Lower leg skin (tissue), 4 donors: Measurements from ENCODE around the gene ZNF830. TPM values are rescaled to one million over a fixed set of nuclear protein-coding genes. Genes with fewer than 3 reads are reported as not detected.

Experiments used
- DNase-seq, 2 donors: peaks; one replicate each; pipeline ENCODE4 v3.0.0-alpha.2; 2019; ENCODE audit warnings: low spot score in 2 of 2
- H3K4me3 ChIP-seq: fragments of 200-600 bp; sonication (generic); 2 replicates; pipeline ENCODE4 v1.5.1; 2017; ENCODE audit warnings: mild to moderate bottlenecking, low read depth; ENCODE audit not compliant: poor library complexity, severe bottlenecking
- POLR2A ChIP-seq, 2 donors: fragments of 450-650 bp; IDR thresholded peaks; one replicate each; pipeline ENCODE4 v1.6.1; 2016 to 2017; ENCODE audit warnings: antibody characterized with exemption in 2 of 2, mild to moderate bottlenecking in 1 of 2, moderate library complexity in 1 of 2
- WGBS, 2 donors: methylation state at CpG; one replicate each; pipeline ENCODE4 v1.1.5; 2018; 5-methylcytosine and 5-hydroxymethylcytosine counted together
- intact Hi-C: fragments of 100-400 bp; cut with DNase I; formaldehyde crosslinking; loops from one replicate; pipeline ENCODE4 v1.15.0; 2023; ENCODE audit warnings: low total_unique reads
- total RNA-seq, 4 donors: library from RNA; depleted of rRNA; stranded (reverse); fragments of >200 nt; gene quantifications; one replicate each; pipeline ENCODE4 v1.1.0, GENCODE V29; 2016
- TF ChIP-seq, protein P1 (sequence below), 3 donors: fragments of 450-650 bp; IDR thresholded peaks; one replicate each; pipeline ENCODE4 v1.5.1; 2016; ENCODE audit warnings: antibody characterized with exemption in 3 of 3, mild to moderate bottlenecking in 3 of 3, moderate library complexity in 2 of 3

ZNF830 gene
- total RNA-seq, 4 donors from 2014 or later: 11.7 to 15.6 (median 13.3) TPM

DNA sequence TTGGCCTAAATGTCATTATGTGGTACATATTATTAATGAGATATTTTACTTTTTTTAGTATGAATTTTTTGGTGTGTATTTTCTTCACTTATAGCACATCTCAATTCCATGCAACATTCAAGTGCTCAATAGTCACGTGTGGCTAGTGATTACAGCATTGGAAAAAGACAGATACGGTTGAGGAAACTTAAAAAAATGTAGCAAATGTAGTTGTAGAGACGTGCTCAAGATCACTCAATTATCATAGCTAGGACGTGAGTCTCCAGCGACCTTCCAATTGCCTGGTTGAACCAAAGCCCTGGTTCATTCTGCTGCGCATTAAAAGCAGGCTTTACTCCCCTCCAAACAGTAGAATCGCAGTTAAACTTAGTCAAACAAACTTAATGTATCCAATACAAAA, 17.8 kb downstream of the ZNF830 start:
- intact Hi-C loops: no loop called here
- TF ChIP-seq POLR2A (IDR thresholded peaks at IDR 0.05): no peak
- TF ChIP-seq, protein P1, sequence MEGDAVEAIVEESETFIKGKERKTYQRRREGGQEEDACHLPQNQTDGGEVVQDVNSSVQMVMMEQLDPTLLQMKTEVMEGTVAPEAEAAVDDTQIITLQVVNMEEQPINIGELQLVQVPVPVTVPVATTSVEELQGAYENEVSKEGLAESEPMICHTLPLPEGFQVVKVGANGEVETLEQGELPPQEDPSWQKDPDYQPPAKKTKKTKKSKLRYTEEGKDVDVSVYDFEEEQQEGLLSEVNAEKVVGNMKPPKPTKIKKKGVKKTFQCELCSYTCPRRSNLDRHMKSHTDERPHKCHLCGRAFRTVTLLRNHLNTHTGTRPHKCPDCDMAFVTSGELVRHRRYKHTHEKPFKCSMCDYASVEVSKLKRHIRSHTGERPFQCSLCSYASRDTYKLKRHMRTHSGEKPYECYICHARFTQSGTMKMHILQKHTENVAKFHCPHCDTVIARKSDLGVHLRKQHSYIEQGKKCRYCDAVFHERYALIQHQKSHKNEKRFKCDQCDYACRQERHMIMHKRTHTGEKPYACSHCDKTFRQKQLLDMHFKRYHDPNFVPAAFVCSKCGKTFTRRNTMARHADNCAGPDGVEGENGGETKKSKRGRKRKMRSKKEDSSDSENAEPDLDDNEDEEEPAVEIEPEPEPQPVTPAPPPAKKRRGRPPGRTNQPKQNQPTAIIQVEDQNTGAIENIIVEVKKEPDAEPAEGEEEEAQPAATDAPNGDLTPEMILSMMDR (IDR thresholded peaks at IDR 0.05): no peak
- H3K4me3 ChIP-seq: no peak overlapping the region
- DNase-seq: no peak
- 90 to 91% methylated on average over 7 of the region's 7 CpGs for WGBS, 2 donors

DNA sequence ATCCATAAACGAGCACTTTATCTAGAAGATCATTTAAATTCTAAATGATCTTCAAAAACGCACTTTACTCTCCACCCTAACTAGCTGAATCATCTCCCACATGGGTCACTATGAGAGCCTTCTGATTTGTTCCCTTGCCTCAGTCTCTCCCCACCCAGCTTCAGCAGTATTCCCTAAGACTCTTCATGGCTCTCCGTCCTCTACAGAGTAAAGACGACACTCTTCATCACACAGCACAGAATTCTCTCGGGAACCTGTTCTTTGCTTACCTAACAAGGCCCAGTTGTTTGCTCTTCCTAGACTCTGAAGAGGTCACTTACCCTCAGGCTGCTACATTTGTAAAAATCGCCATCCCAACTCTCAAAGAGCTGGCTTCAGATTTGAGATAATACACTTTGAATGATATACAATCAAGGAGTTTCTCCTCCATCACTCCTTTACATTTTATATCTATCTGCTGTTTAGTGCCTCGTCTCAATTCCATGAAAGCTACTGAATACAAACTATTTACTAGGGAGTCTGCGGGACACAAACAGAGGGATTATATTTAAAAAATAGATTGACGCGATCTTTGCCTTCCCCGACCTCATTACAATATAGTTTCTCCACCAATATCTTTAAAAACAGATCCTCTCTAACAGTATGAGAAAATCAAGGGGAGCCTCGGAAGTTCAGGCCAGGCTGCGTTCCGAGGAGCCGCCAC, 18.5 kb downstream of the ZNF830 start:
- intact Hi-C loops: no loop called here
- H3K4me3 ChIP-seq: peak overlapping the region; percentile 59
- DNase-seq: no peak
- TF ChIP-seq POLR2A (IDR thresholded peaks at IDR 0.05): no peak
- TF ChIP-seq, protein P1 (IDR thresholded peaks at IDR 0.05): peak in 1 of 3 donors; percentile 6
- WGBS, 2 donors: 10 to 12% methylated on average over 15 of the region's 15 CpGs

DNA sequence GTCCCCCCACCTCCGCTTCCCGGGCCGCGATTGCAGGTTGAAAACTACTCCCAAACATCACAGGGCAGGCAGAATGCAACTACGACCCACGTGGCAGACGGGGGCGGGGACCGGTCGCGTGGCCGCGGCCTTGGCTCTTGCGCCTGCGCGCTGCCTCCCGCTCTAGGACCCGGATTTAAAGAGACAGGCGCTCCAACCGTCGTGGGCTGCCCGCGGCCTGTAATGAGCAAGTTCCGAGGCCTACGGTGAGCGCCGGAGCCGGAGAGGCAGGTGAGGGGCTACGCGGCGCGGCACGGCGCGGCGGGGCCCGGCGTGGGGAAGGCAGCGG, 19.0 kb downstream of the ZNF830 start, which contains the start of gene LIG3:
Gene LIG3 (plus strand): TSS at position 160 of the 328 bp plus-strand sequence. CDS start 2,494 bp downstream, outside the sequence.
- no peak for TF ChIP-seq POLR2A (IDR thresholded peaks at IDR 0.05)
- TF ChIP-seq, protein P1 (IDR thresholded peaks at IDR 0.05): no peak
- peak; percentile 91 to 98 for DNase-seq
- intact Hi-C loops: no loop called here
- 0 to 1% methylated on average over 12 to 37 of the region's 39 CpGs for WGBS, 2 donors
- peak within 1 kb of the TSS; percentile 59 for H3K4me3 ChIP-seq

DNA sequence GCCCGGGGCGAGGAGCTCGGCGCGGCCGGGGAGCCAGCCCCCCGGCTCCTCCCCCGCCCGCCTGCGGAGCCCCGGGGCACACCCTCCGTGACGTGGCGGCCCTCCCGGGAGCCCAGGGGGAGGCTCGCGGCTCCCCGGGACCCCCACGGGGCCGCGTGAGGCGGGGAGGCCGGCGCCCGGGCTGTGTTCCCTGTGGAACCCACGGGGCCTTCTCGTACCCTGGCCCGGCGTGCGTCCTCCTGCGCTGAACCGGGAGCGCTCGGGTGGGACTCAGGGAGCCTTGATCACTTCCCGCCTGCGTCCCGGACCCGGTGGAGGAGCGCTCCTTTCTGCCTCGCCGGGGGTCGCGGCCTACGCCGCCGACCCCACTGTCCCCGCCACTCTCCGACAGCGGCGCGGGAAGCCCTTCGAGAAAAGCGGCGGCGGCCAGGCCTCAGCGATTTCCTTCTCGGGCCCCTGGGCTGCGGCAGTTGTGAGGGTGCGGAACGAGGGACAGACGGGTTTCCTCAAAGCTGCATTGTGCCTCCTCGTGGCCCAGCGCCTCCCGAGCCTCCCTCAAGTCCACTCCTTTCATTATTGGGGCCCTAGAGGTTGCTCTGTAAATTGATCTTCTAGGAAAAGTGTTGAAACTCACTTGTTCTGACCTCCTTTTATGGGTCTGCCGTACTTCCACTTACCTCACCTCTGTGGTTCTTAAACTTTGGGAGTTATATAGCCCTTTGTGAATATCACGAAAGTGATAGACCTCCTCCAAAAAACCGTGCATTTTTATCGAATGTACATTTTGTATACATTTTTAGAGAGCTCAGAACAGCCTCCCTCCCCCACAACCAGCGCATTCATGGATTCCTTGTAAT, 19.6 kb downstream of the ZNF830 start:
- TF ChIP-seq, protein P1 (IDR thresholded peaks at IDR 0.05): no peak
- TF ChIP-seq POLR2A (IDR thresholded peaks at IDR 0.05): no peak
- peak; percentile 57 to 95 for DNase-seq
- intact Hi-C loops: no loop called here
- peak overlapping the region; percentile 59 for H3K4me3 ChIP-seq
- WGBS, 2 donors: 0 to 2% methylated on average over 17 to 28 of the region's 69 CpGs

DNA sequence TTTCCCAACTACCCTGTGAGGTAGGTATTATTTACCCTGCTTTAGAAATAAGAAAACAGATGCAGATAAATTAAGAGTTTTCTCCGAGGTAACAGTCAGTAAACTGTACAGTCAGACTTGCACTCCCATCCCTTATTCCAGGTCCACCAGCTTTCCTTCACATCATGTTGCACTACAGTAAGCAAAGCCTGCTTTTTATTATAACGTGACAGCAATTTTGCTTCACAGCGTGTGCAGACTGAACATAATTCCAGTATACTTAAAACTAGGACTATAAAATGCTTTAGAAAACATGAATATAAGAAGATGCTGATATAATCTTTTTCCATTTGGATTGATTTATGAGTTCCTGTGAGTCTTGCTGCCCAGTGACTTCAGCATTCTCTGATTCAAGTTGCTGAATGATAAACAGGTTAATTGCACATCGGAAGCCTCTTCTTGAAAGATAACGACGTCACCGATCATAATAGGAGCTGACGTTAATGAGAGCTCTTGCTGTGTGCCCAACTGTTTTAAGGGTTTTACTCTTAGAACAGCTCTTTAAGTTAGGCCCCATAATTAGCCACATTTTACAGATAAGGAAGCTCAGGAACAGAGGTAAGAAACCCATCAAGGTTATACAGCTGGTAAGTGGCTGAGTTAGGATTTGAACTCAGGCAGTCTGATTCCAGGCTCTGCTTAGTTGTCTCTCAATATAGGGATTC, 20.4 kb downstream of the ZNF830 start:
- H3K4me3 ChIP-seq: no peak overlapping the region
- intact Hi-C loops: no loop called here
- TF ChIP-seq, protein P1 (IDR thresholded peaks at IDR 0.05): no peak
- no peak for TF ChIP-seq POLR2A (IDR thresholded peaks at IDR 0.05)
- DNase-seq: no peak
- WGBS, 2 donors: 7 to 12% methylated on average over 8 of the region's 8 CpGs
